HUES64 (cell line): Measurements from ENCODE around the gene CELSR1.

Experiments used
- H3K27ac ChIP-seq: 2 replicates; pipeline ENCODE4 v1.7.0; 2013; ENCODE audit warnings: low read depth, low read length, inconsistent platforms
- H3K27me3 ChIP-seq: 2 replicates; pipeline ENCODE4 v1.6.1; 2013; ENCODE audit warnings: mild to moderate bottlenecking, low read length; ENCODE audit not compliant: insufficient read depth
- H3K36me3 ChIP-seq: 2 replicates; pipeline ENCODE4 v1.6.1; 2013; ENCODE audit warnings: mild to moderate bottlenecking, low read length; ENCODE audit not compliant: insufficient read depth
- H3K4me1 ChIP-seq: 2 replicates; pipeline ENCODE4 v1.6.1; 2013; ENCODE audit warnings: mild to moderate bottlenecking, low read length, moderate library complexity; ENCODE audit not compliant: insufficient read depth
- H3K4me3 ChIP-seq: 2 replicates; pipeline ENCODE4 v1.5.1; 2013; ENCODE audit warnings: mild to moderate bottlenecking, low read length, moderate library complexity
- H3K9ac ChIP-seq: 2 replicates; pipeline ENCODE4 v1.6.1; 2013; ENCODE audit warnings: mild to moderate bottlenecking, low read depth, low read length
- H3K9me3 ChIP-seq: 2 replicates; pipeline ENCODE4 v1.6.1; 2013; ENCODE audit warnings: low read depth, low read length; ENCODE audit not compliant: insufficient read depth
- WGBS: fragments of 150-250, 120-280 bp; methylation state at CpG from one replicate; pipeline ENCODE4 v1.1.7; 2013; ENCODE audit warnings: missing lambda C conversion rate; 5-methylcytosine and 5-hydroxymethylcytosine counted together

The CELSR1 gene

DNA sequence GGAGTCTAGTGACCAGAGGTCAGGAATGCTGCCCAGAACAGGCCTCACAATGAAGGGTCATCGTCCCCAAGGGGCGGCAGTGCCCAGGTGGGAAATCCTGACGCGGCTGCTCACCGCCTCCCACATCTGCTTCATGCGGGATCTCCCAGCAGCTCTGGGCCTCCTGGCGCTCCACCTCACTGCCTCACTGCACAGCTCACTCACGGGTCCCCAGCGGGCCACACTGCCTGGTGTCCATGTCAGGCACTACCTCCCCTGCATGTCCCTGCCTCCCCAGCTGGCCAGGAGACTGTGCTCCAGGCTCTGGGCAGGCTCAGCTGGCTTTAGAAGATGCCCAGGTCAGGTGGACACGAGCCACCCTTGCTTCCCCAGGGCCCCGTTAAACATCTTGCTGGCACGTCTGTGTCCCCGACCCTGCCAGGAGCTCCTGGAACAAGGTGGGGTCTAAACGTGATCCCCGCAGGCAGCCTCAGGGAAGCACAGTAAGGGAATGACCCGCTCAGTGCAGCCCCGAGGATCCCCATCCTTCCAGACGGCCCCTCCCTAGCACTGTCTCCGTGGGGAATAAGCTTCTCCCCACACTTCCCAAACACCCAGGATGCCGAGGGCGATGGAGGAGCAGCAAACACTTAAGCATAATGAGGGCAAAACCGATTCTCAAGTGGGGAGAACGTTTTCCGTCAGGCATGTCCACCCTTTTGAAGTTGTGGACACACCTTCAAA, 108.7 kb downstream of the CELSR1 start:
- WGBS: 93% methylated on average over 24 of the region's 24 CpGs
- H3K4me1 ChIP-seq: no peaks in the 10 kb centered on the region
- H3K27me3 ChIP-seq: no peaks in the 10 kb centered on the region
- H3K9me3 ChIP-seq: no peaks in the 10 kb centered on the region
- H3K9ac ChIP-seq: no peak overlapping the region
- H3K27ac ChIP-seq: no peak overlapping the region
- H3K4me3 ChIP-seq: no peak overlapping the region
- H3K36me3 ChIP-seq: peaks cover 3% of the 10 kb centered on the region; the same call in 1 of the 2 replicates

DNA sequence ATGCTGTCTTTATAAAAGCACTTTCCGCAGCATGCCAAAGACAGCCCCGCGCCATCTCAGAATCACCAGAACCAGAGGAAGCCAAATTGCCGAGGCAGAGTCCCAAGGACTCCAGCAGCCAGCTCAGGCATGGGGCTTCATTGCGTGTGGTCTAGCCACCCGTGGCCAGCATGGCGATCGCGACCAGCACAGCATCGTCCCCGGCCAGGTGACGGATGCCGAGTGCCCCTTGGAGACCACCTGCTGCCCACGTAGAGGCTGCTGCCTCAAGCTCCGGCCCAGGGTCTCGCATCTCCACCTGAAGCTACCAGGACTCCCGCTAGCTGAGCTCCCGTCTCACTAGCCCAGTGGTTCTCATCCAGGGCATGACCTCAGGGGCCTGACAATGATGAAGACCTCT, 109.2 kb downstream of the CELSR1 start:
- H3K9ac ChIP-seq: no peak overlapping the region
- no peaks in the 10 kb centered on the region for H3K4me1 ChIP-seq
- WGBS: 96% methylated on average over 18 of the region's 18 CpGs
- H3K4me3 ChIP-seq: no peak overlapping the region
- peaks cover under 1% of the 10 kb centered on the region; the same call in 1 of the 2 replicates for H3K36me3 ChIP-seq
- H3K9me3 ChIP-seq: no peaks in the 10 kb centered on the region
- H3K27me3 ChIP-seq: no peaks in the 10 kb centered on the region
- H3K27ac ChIP-seq: no peak overlapping the region

DNA sequence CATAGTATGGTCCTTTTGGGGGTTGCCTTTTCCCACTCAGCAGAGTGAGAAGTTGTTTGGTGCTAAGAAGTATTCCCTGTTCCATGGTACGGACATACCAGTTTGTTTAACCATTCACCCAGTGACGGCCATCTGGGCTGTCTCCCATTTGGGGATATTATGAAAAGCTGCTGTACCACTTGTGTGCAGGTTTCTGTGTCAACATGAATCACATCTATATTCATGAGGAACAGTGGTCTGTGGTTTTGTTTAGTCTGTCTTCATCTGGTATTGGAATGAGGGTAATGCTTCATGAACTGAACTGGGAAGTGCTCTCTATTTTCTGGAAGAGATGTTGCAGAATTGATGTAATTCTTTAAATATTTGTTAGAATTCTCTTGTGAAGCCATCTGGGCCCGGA, 112.4 kb downstream of the CELSR1 start:
- Histone ChIP-seq H3K9ac (no peak overlapping the region), H3K27ac (no peak overlapping the region), H3K27me3 (no peaks in the 10 kb centered on the region), H3K9me3 (no peaks in the 10 kb centered on the region), H3K36me3 (no peaks in the 10 kb centered on the region), H3K4me1 (no peaks in the 10 kb centered on the region), H3K4me3 (no peak overlapping the region)
- WGBS: 97% methylated on average over 2 of the region's 3 CpGs

DNA sequence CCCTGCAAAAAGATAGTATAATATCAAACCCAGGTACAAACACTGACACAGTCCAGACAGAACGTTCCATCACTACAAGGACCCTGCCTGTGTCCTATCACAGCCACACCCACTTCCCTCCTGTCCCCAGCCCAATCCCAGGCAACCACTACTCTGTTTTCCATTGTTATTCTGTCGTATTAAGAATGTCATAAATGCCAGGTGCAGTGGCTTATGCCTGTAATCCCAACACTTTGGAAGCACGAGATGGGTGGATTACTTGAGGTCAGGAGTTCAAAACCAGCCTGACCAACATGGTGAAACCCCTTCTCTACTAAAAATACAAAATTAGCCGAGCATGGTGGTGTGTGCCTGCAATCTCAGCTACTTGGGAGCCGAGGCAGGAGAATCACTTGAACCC, 112.9 kb downstream of the CELSR1 start:
- H3K36me3 ChIP-seq: no peaks in the 10 kb centered on the region
- no peak overlapping the region for H3K9ac ChIP-seq
- H3K4me1 ChIP-seq: no peaks in the 10 kb centered on the region
- no peak overlapping the region for H3K27ac ChIP-seq
- 94% methylated on average over 5 of the region's 5 CpGs for WGBS
- no peak overlapping the region for H3K4me3 ChIP-seq
- no peaks in the 10 kb centered on the region for H3K27me3 ChIP-seq
- no peaks in the 10 kb centered on the region for H3K9me3 ChIP-seq

DNA sequence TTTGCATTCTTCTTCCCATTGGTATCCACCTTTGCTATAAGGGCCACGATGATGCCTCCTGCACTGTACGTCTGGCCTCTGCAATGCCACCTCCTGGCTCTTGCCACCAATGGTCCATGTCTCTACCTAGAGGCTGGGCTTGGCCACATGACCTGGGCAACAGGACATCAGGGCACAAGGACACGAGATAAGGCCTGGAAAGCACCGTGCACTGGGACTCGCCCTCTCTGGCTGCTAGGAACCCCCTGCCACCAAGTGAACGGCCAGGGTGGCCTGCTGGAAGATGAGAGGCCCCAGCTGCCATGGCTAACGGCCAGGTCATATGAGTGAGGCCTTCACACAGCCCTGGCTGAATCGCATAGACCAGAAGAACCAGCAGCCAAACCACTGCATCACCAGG, 114.5 kb downstream of the CELSR1 start:
- Histone ChIP-seq H3K36me3 (no peaks in the 10 kb centered on the region), H3K9ac (no peak overlapping the region), H3K9me3 (no peaks in the 10 kb centered on the region), H3K4me3 (no peak overlapping the region), H3K27ac (no peak overlapping the region), H3K27me3 (no peaks in the 10 kb centered on the region), H3K4me1 (no peaks in the 10 kb centered on the region)
- WGBS: 96% methylated on average over 8 of the region's 8 CpGs

DNA sequence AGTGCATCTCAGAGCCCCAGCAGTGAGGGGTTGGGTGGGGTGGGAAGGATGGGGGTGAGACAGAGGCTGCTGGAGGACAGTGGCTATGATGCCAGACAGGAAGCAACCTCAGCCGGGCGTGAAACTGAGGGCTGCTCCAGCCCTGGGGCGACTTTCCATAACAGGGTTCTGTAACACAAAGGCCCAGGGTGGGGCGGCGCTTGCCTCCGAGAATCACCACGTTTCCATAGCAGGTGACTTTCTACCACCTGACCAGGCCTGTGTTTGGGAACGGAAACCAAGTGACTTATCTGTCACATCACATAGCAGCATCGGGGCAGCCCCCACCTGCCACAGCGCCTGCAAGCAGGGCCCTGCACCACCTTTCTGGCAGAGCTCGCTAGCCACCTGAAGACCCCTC, 116.2 kb downstream of the CELSR1 start:
- no peaks in the 10 kb centered on the region for H3K36me3 ChIP-seq
- no peaks in the 10 kb centered on the region for H3K4me1 ChIP-seq
- H3K4me3 ChIP-seq: no peak overlapping the region
- no peaks in the 10 kb centered on the region for H3K27me3 ChIP-seq
- no peak overlapping the region for H3K27ac ChIP-seq
- no peak overlapping the region for H3K9ac ChIP-seq
- WGBS: 92% methylated on average over 11 of the region's 11 CpGs
- no peaks in the 10 kb centered on the region for H3K9me3 ChIP-seq

DNA sequence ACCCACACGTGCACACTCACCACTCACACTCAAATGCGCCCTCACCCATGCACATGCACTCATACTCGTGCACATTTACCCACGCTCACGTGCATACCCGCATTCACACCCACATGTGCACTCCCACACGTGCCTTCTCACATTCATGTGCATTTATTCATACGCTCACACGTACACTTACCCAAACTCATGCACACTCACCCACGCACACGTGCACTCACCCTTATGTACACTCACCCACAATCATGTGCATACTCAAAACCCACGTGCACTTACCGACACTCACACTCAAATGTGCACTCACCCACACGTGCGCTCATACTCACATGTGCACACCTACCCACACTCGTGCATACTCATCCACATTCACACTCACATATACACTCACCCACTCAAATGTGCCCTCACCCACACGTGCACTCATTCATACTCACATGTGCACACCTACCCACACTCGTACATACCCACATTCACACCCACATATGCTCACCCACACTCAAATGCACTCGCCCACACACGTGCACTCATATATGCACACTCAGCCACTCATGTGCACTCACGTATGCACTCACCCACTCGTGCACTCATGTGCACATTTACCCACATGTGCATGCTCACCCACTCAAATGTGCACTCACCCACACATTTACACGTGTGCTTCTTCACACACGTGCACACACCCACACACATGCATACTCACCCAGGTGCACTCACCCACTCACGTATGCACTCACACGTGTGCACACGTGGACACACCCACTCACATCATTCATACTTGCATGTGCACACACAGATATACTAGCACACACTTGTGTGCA, 117.5 kb downstream of the CELSR1 start:
- Histone ChIP-seq H3K27ac (no peak overlapping the region), H3K9me3 (no peaks in the 10 kb centered on the region), H3K27me3 (no peaks in the 10 kb centered on the region), H3K36me3 (no peaks in the 10 kb centered on the region), H3K4me3 (no peak overlapping the region), H3K4me1 (no peaks in the 10 kb centered on the region), H3K9ac (no peak overlapping the region)
- WGBS: 93% methylated on average over 27 of the region's 27 CpGs

DNA sequence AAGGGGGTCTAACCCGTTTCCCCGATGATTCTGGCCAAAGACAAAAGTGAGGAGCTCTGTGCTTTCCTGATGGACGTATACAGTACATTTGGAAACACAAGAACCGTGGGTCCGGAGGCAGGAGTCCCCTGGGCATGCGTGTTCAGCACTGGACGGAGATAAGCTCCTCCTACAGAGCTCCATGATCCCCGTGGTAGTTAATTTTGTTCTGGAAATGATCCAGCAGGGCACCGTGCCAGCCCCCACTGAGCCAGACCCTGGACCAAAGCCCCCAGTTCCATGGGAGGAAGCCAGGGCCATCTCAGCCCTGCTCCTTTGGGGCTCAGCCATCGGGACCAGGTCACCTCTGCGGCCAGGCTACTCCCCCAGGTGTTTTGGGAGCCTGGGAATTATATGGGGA, 118.6 kb downstream of the CELSR1 start:
- Histone ChIP-seq H3K36me3 (no peaks in the 10 kb centered on the region), H3K9ac (no peak overlapping the region), H3K27me3 (no peaks in the 10 kb centered on the region), H3K27ac (no peak overlapping the region), H3K4me3 (no peak overlapping the region), H3K9me3 (no peaks in the 10 kb centered on the region), H3K4me1 (0 out of 2 replicates have a peak, but pooled peaks cover 5% of the 10 kb centered on the region)
- 93% methylated on average over 11 of the region's 11 CpGs for WGBS

DNA sequence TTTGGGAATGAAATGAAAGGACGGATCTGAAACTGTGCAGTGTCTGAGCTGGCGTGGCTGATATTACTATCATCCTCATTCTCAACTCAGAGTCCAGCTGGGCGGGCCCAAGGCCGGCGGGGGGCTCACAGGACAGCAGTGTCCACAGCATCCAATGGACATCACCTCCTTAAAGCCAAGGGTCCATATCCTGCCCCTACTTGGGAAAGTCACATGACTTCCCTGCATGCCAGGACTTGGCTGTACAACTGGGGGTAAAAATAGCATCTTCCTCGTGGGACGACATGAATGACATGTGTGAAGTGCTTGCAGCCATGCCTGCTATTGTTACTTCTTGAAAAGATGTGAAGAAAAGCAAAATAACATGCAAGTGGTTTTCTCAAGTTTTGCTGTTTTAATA, 119.7 kb downstream of the CELSR1 start:
- no peak overlapping the region for H3K27ac ChIP-seq
- H3K36me3 ChIP-seq: no peaks in the 10 kb centered on the region
- no peak overlapping the region for H3K4me3 ChIP-seq
- whole genome bisulfite sequencing: 96% methylated on average over 6 of the region's 7 CpGs
- no peak overlapping the region for H3K9ac ChIP-seq
- no peaks in the 10 kb centered on the region for H3K9me3 ChIP-seq
- H3K4me1 ChIP-seq: peaks cover 9% of the 10 kb centered on the region; the same call in 1 of the 2 replicates
- H3K27me3 ChIP-seq: no peaks in the 10 kb centered on the region

DNA sequence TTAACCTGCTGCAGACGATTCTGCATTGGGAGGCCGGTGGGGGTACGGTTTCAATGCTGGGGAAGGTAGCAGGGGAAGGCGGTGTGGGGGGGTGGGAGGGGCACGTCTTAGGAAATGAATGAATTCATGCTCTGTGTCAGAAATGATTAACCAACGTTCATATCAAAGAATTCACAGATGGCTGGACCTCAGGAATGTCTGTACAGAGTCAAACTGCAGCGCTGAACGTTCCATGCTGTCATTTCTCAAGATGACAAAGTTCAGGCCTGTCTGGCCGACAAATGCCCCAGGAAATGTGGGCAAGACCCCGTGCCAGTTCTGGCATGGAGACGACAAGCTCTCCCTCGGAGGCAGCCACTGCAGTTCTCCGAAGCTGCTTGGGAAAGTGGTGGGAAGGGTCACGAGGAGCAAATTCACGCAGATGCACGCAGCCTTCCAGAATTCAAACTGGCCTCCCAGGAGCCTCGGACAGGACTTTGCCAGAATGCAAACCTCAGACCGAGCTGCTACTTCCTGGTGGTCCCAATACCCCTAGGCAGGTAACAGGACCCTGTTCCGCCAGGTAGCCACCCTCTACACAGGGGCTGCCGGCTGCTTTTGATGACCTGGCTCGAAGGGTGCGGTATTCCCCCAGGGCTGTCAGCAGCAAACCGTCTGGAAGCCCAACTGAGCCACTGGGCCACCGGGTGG, 120.4 kb downstream of the CELSR1 start:
- Histone ChIP-seq H3K27me3 (no peaks in the 10 kb centered on the region), H3K36me3 (no peaks in the 10 kb centered on the region), H3K27ac (no peak overlapping the region), H3K9ac (no peak overlapping the region), H3K9me3 (no peaks in the 10 kb centered on the region), H3K4me1 (peaks cover 9% of the 10 kb centered on the region; the same call in 1 of the 2 replicates), H3K4me3 (no peak overlapping the region)
- 92% methylated on average over 24 of the region's 24 CpGs for WGBS

DNA sequence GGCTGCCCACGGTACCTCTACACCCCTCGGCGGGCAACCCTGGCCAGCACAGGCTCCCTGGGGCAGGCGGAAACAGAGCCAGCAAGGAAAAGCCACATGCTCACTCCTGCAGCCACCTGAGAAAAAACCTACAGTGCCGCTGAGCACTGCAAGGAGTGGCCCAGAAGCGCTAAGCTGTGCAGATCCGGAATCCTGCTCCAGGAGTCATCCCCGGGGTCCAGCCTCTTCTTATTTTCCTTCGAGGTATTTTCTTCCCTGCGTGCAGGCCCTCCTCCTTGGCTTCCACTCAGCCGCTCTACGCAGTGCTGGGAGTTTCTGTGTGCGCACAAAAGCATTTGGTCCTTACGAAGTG, 120.9 kb downstream of the CELSR1 start:
- H3K4me3 ChIP-seq: no peak overlapping the region
- no peaks in the 10 kb centered on the region for H3K36me3 ChIP-seq
- no peak overlapping the region for H3K9ac ChIP-seq
- H3K9me3 ChIP-seq: no peaks in the 10 kb centered on the region
- no peaks in the 10 kb centered on the region for H3K27me3 ChIP-seq
- 91% methylated on average over 14 of the region's 14 CpGs for WGBS
- no peak overlapping the region for H3K27ac ChIP-seq
- peaks cover 9% of the 10 kb centered on the region; the same call in 1 of the 2 replicates for H3K4me1 ChIP-seq
